HTR-8/SVneo (cell line): ENCODE results near the gene MTRF1.
"Not testable (repeated sequence)": the region's sequence is repeated elsewhere in the genome, so short reads cannot be mapped to it uniquely, and the experiment has no call there.

Source experiments
- DNase-seq: peaks from one replicate; pipeline ENCODE4 v3.0.0; 2011; ENCODE audit warnings: low spot score, mixed read lengths; ENCODE audit not compliant: insufficient read length
- FAIRE-seq: peaks from 2 replicates; lab custom pipeline; 2011; peaks lifted over from hg19 to GRCh38; lab: Jason Lieb, UNC

MTRF1 gene

GRCh38 chr13:41186481-41186880, 76.9 kb downstream of the MTRF1 start:
- no peak for FAIRE-seq

GRCh38 chr13:41182231-41182630, 81.1 kb downstream of the MTRF1 start:
- DNase-seq (no peak), FAIRE-seq (no peak)

More at GRCh38 chr13:41186481-41186880, 76.9 kb downstream of the MTRF1 start:
- no peak for DNase-seq

- FAIRE-seq (no peak), DNase-seq (no peak)
Measured at GRCh38 chr13:41179593-41180250, 83.7 kb downstream of the MTRF1 start.

- no peak for DNase-seq
- no peak for FAIRE-seq
Measured at GRCh38 chr13:41178040-41178439, 85.3 kb downstream of the MTRF1 start.

GRCh38 chr13:41177616-41178015, 85.8 kb downstream of the MTRF1 start:
- no peak for FAIRE-seq
- DNase-seq, result no peak

GRCh38 chr13:41175576-41175975, 87.8 kb downstream of the MTRF1 start:
- not testable (repeated sequence) for DNase-seq, FAIRE-seq
